ENCODE data around the gene CHMP4A. TPM values are rescaled to one million over a fixed set of nuclear protein-coding genes. Genes with fewer than 3 reads are reported as not detected.

CHMP4A gene
- total RNA-seq, 1 experiment from 2014 or later: 32.7 TPM

DNA sequence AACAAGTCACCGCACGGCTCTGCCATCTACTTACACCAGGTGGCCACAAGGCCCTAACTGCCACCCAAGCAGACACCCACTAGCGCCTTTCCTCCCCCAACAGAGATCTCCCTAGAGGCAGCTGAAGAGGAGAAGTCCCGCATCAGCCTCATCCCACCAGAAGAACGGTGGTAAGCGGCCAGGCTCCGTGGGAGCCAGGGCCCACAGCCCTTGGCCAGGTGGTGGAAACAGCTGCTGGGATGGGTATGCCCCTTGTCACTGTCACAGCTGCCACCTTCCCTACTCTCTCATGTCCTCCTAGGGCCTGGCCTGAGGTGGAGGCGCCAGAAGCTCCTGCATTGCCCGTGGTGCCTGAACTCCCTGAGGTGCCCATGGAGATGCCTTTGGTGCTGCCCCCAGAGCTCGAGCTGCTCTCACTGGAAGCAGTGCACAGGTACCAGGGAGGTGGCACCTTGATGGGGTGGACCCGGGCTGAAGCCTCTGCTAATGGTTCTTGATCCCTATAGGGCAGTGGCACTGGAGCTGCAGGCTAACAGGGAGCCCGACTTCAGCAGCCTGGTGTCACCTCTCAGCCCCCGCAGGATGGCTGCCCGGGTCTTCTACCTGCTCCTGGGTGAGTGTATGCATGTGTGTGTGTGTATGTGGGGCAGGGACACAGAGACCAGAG, 33.9 kb downstream of the CHMP4A start (continued):
- TF ChIP-seq SP1 (CRISPR knock-in tag; conservative IDR thresholded peaks at IDR 0.05): no peak
- no peak for TF ChIP-seq ELF4 (CRISPR knock-in tag; IDR thresholded peaks at IDR 0.05; ENCODE audit: low read depth)
- TF ChIP-seq ZBTB21 (CRISPR knock-in tag; IDR thresholded peaks at IDR 0.05; ENCODE audit: borderline replicate concordance): no peak
- TF ChIP-seq, protein P1, sequence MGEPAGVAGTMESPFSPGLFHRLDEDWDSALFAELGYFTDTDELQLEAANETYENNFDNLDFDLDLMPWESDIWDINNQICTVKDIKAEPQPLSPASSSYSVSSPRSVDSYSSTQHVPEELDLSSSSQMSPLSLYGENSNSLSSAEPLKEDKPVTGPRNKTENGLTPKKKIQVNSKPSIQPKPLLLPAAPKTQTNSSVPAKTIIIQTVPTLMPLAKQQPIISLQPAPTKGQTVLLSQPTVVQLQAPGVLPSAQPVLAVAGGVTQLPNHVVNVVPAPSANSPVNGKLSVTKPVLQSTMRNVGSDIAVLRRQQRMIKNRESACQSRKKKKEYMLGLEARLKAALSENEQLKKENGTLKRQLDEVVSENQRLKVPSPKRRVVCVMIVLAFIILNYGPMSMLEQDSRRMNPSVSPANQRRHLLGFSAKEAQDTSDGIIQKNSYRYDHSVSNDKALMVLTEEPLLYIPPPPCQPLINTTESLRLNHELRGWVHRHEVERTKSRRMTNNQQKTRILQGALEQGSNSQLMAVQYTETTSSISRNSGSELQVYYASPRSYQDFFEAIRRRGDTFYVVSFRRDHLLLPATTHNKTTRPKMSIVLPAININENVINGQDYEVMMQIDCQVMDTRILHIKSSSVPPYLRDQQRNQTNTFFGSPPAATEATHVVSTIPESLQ (CRISPR knock-in tag; IDR thresholded peaks at IDR 0.05): no peak
- TF ChIP-seq, protein P2, sequence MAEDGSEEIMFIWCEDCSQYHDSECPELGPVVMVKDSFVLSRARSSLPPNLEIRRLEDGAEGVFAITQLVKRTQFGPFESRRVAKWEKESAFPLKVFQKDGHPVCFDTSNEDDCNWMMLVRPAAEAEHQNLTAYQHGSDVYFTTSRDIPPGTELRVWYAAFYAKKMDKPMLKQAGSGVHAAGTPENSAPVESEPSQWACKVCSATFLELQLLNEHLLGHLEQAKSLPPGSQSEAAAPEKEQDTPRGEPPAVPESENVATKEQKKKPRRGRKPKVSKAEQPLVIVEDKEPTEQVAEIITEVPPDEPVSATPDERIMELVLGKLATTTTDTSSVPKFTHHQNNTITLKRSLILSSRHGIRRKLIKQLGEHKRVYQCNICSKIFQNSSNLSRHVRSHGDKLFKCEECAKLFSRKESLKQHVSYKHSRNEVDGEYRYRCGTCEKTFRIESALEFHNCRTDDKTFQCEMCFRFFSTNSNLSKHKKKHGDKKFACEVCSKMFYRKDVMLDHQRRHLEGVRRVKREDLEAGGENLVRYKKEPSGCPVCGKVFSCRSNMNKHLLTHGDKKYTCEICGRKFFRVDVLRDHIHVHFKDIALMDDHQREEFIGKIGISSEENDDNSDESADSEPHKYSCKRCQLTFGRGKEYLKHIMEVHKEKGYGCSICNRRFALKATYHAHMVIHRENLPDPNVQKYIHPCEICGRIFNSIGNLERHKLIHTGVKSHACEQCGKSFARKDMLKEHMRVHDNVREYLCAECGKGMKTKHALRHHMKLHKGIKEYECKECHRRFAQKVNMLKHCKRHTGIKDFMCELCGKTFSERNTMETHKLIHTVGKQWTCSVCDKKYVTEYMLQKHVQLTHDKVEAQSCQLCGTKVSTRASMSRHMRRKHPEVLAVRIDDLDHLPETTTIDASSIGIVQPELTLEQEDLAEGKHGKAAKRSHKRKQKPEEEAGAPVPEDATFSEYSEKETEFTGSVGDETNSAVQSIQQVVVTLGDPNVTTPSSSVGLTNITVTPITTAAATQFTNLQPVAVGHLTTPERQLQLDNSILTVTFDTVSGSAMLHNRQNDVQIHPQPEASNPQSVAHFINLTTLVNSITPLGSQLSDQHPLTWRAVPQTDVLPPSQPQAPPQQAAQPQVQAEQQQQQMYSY (CRISPR knock-in tag; IDR thresholded peaks at IDR 0.05): no peak
- no peak for TF ChIP-seq ZNF671 (CRISPR knock-in tag; IDR thresholded peaks at IDR 0.05)

DNA sequence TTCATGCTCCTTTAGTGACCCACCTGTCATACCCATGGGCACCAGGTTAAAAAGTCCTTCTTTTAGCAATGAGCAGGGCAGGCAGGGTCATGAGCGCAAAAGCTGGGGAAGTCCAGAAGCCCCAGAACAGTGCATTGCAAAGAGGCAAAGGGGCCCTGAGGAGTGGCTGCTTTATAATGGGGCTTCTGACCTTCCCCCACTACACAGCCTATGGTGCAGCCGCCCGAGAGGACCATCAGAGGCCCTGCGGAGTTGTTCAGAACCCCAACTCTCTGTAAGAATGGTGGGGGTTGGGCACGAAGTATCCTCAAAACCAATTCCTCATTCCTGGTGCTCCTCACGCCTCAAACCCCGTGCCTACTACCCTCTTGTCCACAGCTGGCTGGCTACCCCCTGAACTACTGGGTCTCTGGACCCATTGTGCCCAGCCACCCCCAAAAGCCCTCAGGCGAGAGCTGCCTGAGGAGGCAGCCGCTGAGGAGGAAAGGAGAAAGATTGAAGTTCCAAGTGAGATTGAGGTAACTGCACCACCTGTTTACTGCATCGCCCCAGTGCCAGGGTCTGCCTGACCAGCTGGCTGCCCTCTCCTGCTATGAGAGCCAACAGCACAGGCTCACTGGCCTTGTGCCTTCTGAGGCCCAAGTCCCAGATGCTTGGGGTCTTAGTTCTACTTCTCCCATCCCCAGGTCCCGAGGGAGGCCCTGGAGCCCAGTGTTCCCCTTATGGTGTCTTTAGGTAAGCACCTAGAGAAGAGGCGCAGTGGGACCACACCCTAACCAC, 34.7 kb downstream of the CHMP4A start:
- TF ChIP-seq, protein P3, sequence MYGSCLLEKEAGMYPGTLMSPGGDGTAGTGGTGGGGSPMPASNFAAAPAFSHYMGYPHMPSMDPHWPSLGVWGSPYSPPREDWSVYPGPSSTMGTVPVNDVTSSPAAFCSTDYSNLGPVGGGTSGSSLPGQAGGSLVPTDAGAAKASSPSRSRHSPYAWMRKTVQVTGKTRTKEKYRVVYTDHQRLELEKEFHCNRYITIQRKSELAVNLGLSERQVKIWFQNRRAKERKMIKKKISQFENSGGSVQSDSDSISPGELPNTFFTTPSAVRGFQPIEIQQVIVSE (CRISPR knock-in tag; IDR thresholded peaks at IDR 0.05; ENCODE audit: borderline replicate concordance): no peak
- TF ChIP-seq ZNF263 (CRISPR knock-in tag; IDR thresholded peaks at IDR 0.05; ENCODE audit: low read depth) (no peak), CREM (CRISPR knock-in tag; IDR thresholded peaks at IDR 0.05) (no peak), SMAD4 (CRISPR knock-in tag; IDR thresholded peaks at IDR 0.05) (no peak), NR2C2 (CRISPR knock-in tag; IDR thresholded peaks at IDR 0.05) (no peak), PRRX2 (CRISPR knock-in tag; IDR thresholded peaks at IDR 0.05) (no peak), SMAD3 (CRISPR knock-in tag; IDR thresholded peaks at IDR 0.05; ENCODE audit: borderline replicate concordance) (no peak)
- TF ChIP-seq, protein P4, sequence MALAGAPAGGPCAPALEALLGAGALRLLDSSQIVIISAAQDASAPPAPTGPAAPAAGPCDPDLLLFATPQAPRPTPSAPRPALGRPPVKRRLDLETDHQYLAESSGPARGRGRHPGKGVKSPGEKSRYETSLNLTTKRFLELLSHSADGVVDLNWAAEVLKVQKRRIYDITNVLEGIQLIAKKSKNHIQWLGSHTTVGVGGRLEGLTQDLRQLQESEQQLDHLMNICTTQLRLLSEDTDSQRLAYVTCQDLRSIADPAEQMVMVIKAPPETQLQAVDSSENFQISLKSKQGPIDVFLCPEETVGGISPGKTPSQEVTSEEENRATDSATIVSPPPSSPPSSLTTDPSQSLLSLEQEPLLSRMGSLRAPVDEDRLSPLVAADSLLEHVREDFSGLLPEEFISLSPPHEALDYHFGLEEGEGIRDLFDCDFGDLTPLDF (CRISPR knock-in tag; IDR thresholded peaks at IDR 0.05): no peak
- TF ChIP-seq, protein P5, sequence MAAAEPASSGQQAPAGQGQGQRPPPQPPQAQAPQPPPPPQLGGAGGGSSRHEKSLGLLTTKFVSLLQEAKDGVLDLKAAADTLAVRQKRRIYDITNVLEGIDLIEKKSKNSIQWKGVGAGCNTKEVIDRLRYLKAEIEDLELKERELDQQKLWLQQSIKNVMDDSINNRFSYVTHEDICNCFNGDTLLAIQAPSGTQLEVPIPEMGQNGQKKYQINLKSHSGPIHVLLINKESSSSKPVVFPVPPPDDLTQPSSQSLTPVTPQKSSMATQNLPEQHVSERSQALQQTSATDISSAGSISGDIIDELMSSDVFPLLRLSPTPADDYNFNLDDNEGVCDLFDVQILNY (CRISPR knock-in tag; IDR thresholded peaks at IDR 0.05): no peak
- TF ChIP-seq, protein P6, sequence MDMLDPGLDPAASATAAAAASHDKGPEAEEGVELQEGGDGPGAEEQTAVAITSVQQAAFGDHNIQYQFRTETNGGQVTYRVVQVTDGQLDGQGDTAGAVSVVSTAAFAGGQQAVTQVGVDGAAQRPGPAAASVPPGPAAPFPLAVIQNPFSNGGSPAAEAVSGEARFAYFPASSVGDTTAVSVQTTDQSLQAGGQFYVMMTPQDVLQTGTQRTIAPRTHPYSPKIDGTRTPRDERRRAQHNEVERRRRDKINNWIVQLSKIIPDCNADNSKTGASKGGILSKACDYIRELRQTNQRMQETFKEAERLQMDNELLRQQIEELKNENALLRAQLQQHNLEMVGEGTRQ (CRISPR knock-in tag; IDR thresholded peaks at IDR 0.05): no peak
- TF ChIP-seq, protein P7, sequence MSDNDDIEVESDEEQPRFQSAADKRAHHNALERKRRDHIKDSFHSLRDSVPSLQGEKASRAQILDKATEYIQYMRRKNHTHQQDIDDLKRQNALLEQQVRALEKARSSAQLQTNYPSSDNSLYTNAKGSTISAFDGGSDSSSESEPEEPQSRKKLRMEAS (CRISPR knock-in tag; IDR thresholded peaks at IDR 0.05): no peak
- TF ChIP-seq, protein P8, sequence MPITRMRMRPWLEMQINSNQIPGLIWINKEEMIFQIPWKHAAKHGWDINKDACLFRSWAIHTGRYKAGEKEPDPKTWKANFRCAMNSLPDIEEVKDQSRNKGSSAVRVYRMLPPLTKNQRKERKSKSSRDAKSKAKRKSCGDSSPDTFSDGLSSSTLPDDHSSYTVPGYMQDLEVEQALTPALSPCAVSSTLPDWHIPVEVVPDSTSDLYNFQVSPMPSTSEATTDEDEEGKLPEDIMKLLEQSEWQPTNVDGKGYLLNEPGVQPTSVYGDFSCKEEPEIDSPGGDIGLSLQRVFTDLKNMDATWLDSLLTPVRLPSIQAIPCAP (CRISPR knock-in tag; IDR thresholded peaks at IDR 0.05): no peak
- Mint-ChIP-seq H3K4me3 (no peak overlapping the region), H3K4me1 (no peaks in the 10 kb centered on the region), H3K9me3 (no peaks in the 10 kb centered on the region), H3K27ac (no peak overlapping the region), H3K27me3 (ENCODE audit: low read depth) (no peaks in the 10 kb centered on the region), H3K36me3 (peaks cover 34% of the 10 kb centered on the region)
- POLR2A ChIA-PET: no interaction called here
- CTCF ChIA-PET: no interaction called here
- ATAC-seq (no peak), DNase-seq (ENCODE audit: low spot score) (no peak)
